ENCODE results near the gene PIK3AP1. TPM values are rescaled to one million over a fixed set of nuclear protein-coding genes. Genes with fewer than 3 reads are reported as not detected.
"Not testable (repeated sequence)": the region's sequence is repeated elsewhere in the genome, so short reads cannot be mapped to it uniquely, and the experiment has no call there.

The PIK3AP1 gene
- total RNA-seq, 1 experiment from 2014 or later: 1.6 TPM

DNA sequence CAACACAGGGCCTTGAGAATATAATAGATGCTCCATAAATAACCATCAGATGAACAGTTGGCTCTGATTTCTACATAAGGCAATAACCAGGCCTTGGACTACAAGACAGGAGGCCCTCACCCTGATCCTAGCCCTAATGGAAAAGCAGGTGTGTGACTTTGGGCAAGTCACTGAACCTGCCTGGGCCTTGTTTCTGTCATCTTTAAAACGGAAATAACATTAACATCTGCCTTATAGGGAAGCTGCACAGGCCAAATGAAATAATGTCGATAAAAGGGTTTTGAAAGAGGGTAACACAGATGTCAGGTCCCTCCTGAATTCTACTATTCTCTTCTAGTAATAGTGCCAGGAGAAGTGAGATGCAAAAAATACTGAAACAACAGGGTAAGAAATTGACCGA, 20.7 kb downstream of the PIK3AP1 start:
- Mint-ChIP-seq H3K27me3 (ENCODE audit: insufficient read depth, unreplicated experiment) (no peaks in the 10 kb centered on the region), H3K4me3 (ENCODE audit: unreplicated experiment) (no peak overlapping the region), H3K27ac (ENCODE audit: unreplicated experiment) (no peak overlapping the region), H3K9me3 (ENCODE audit: unreplicated experiment) (no peaks in the 10 kb centered on the region), H3K36me3 (ENCODE audit: insufficient read depth, unreplicated experiment) (no peaks in the 10 kb centered on the region), H3K4me1 (ENCODE audit: low read depth, unreplicated experiment) (no peaks in the 10 kb centered on the region)
- Histone ChIP-seq H3K4me3 (ENCODE audit: low read depth, low read length) (no peak overlapping the region), H3K9me3 (no peaks in the 10 kb centered on the region), H3K36me3 (ENCODE audit: control insufficient read depth, insufficient read depth, low read length) (no peaks in the 10 kb centered on the region), H3K27me3 (replicated peaks; ENCODE audit: control insufficient read depth, insufficient read depth, low read length) (no peaks in the 10 kb centered on the region), H3K4me1 (no peaks in the 10 kb centered on the region)
- TF ChIP-seq, protein P1, sequence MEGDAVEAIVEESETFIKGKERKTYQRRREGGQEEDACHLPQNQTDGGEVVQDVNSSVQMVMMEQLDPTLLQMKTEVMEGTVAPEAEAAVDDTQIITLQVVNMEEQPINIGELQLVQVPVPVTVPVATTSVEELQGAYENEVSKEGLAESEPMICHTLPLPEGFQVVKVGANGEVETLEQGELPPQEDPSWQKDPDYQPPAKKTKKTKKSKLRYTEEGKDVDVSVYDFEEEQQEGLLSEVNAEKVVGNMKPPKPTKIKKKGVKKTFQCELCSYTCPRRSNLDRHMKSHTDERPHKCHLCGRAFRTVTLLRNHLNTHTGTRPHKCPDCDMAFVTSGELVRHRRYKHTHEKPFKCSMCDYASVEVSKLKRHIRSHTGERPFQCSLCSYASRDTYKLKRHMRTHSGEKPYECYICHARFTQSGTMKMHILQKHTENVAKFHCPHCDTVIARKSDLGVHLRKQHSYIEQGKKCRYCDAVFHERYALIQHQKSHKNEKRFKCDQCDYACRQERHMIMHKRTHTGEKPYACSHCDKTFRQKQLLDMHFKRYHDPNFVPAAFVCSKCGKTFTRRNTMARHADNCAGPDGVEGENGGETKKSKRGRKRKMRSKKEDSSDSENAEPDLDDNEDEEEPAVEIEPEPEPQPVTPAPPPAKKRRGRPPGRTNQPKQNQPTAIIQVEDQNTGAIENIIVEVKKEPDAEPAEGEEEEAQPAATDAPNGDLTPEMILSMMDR (IDR thresholded peaks at IDR 0.05; ENCODE audit: insufficient read depth in 1 of 2, low read depth in 1 of 2, low read length in 1 of 2, severe bottlenecking in 1 of 2, unreplicated experiment in 1 of 2): no peak
- no peak for DNase-seq
- ChIA-PET CTCF (interaction anchor here (0.5 kb wide), 1 partner anchor 91 kb away, joined by 3 read pairs; no protein-coding TSS in a partner anchor), POLR2A (no interaction called here)
- intact Hi-C loops (cut with micrococcal nuclease; ENCODE audit: unreplicated experiment): no loop called here
- BruUV-seq (replicated peaks): no TSS peak

DNA sequence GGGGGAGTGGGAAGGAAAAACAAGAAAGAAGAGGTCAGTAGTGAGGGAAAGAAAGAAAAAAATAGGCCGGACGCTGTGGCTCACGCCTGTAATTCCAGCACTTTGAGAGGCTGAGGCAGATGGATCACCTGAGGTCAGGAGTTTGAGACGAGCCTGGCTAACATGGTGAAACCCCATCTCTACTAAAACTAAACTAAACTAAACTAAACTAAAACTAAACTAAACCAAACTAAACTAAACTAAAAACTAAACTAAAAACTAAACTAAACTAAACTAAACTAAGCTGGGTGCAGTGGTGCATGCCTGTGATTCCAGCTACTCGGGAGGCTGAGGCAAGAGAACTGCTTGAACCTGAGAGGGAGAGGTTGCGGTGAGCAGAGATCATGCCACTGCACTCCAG, 22.0 kb downstream of the PIK3AP1 start:
- H3K4me1 Mint-ChIP-seq (ENCODE audit: low read depth, unreplicated experiment); H3K27me3 ChIP-seq (replicated peaks; ENCODE audit: control insufficient read depth, insufficient read depth, low read length); H3K27ac Mint-ChIP-seq (ENCODE audit: unreplicated experiment); H3K9me3 Mint-ChIP-seq (ENCODE audit: unreplicated experiment); H3K36me3 Mint-ChIP-seq (ENCODE audit: insufficient read depth, unreplicated experiment); intact Hi-C loops (cut with micrococcal nuclease; ENCODE audit: unreplicated experiment); POLR2A ChIA-PET; H3K27me3 Mint-ChIP-seq (ENCODE audit: insufficient read depth, unreplicated experiment); CTCF ChIA-PET; H3K4me1 ChIP-seq; H3K9me3 ChIP-seq; H3K36me3 ChIP-seq (ENCODE audit: control insufficient read depth, insufficient read depth, low read length); H3K4me3 Mint-ChIP-seq (ENCODE audit: unreplicated experiment); DNase-seq; H3K4me3 ChIP-seq (ENCODE audit: low read depth, low read length); BruUV-seq (replicated peaks): not testable (repeated sequence)

DNA sequence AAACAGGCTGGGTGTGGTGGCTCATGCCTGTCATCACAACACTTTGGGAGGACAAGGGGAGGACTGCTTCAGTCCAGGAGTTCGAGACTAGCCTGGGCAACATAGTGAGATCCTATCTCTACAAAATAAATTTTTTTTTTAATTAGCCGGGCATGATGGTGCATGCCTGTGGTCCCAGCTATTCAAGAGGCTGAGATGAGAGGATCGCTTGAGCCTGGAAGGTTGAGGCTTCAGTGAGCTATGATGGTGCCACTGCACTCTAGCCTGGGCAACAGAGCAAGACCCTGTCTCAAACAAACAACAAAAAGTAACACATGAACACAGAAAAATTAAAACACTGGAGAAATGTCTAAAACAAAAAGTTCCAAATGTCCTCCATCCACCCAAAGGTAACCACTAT, 22.9 kb downstream of the PIK3AP1 start:
- TF ChIP-seq, protein P1 (IDR thresholded peaks at IDR 0.05; ENCODE audit: insufficient read depth in 1 of 2, low read depth in 1 of 2, low read length in 1 of 2, severe bottlenecking in 1 of 2, unreplicated experiment in 1 of 2): no peak
- no peaks in the 10 kb centered on the region for H3K36me3 Mint-ChIP-seq (ENCODE audit: insufficient read depth, unreplicated experiment)
- H3K4me3 ChIP-seq (ENCODE audit: low read depth, low read length): no peak overlapping the region
- H3K27me3 Mint-ChIP-seq (ENCODE audit: insufficient read depth, unreplicated experiment): no peaks in the 10 kb centered on the region
- no peak overlapping the region for H3K4me3 Mint-ChIP-seq (ENCODE audit: unreplicated experiment)
- no peak overlapping the region for H3K27ac Mint-ChIP-seq (ENCODE audit: unreplicated experiment)
- no peaks in the 10 kb centered on the region for H3K36me3 ChIP-seq (ENCODE audit: control insufficient read depth, insufficient read depth, low read length)
- H3K27me3 ChIP-seq (replicated peaks; ENCODE audit: control insufficient read depth, insufficient read depth, low read length): no peaks in the 10 kb centered on the region
- H3K9me3 Mint-ChIP-seq (ENCODE audit: unreplicated experiment): no peaks in the 10 kb centered on the region
- ChIA-PET POLR2A (no interaction called here), CTCF (no interaction called here)
- BruUV-seq (replicated peaks): no TSS peak
- no peak for DNase-seq
- intact Hi-C loops (cut with micrococcal nuclease; ENCODE audit: unreplicated experiment): no loop called here
- no peaks in the 10 kb centered on the region for H3K4me1 ChIP-seq
- no peaks in the 10 kb centered on the region for H3K4me1 Mint-ChIP-seq (ENCODE audit: low read depth, unreplicated experiment)
- no peaks in the 10 kb centered on the region for H3K9me3 ChIP-seq

DNA sequence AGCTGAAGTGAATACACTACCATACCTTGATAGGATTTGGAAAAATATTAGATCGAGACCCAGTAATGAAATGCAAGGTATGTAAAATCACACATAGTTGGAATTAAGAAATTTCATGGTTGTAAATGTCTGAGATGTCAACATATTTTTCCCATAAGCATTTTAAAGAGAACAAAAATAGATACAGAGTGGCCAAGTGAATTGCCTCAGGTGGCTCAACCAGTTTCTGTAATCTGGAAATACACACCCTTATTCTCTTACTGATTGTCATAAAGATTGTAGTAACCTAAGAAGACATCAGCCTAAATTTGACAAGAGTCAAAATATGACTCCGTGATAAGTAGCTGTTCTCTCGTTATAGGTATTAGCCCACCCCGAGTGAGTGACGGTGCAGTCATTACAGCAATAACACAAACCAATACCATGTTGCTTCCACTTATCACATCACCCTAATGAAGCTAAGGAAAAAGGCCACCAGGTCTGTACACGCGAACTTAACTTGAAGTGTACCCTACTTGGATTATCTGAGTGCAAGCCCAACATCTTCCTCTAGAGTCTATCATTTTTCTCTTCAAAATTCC, 23.4 kb downstream of the PIK3AP1 start:
- H3K27ac Mint-ChIP-seq (ENCODE audit: unreplicated experiment): no peak overlapping the region
- no peaks in the 10 kb centered on the region for H3K4me1 Mint-ChIP-seq (ENCODE audit: low read depth, unreplicated experiment)
- Histone ChIP-seq H3K4me3 (ENCODE audit: low read depth, low read length) (no peak overlapping the region), H3K9me3 (no peaks in the 10 kb centered on the region), H3K36me3 (ENCODE audit: control insufficient read depth, insufficient read depth, low read length) (no peaks in the 10 kb centered on the region), H3K4me1 (no peaks in the 10 kb centered on the region), H3K27me3 (replicated peaks; ENCODE audit: control insufficient read depth, insufficient read depth, low read length) (no peaks in the 10 kb centered on the region)
- DNase-seq: no peak
- TF ChIP-seq, protein P1 (IDR thresholded peaks at IDR 0.05; ENCODE audit: insufficient read depth in 1 of 2, low read depth in 1 of 2, low read length in 1 of 2, severe bottlenecking in 1 of 2, unreplicated experiment in 1 of 2): no peak
- ChIA-PET POLR2A (no interaction called here), CTCF (no interaction called here)
- no peaks in the 10 kb centered on the region for H3K9me3 Mint-ChIP-seq (ENCODE audit: unreplicated experiment)
- no peaks in the 10 kb centered on the region for H3K36me3 Mint-ChIP-seq (ENCODE audit: insufficient read depth, unreplicated experiment)
- intact Hi-C loops (cut with micrococcal nuclease; ENCODE audit: unreplicated experiment): no loop called here
- no TSS peak for BruUV-seq (replicated peaks)
- no peak overlapping the region for H3K4me3 Mint-ChIP-seq (ENCODE audit: unreplicated experiment)
- no peaks in the 10 kb centered on the region for H3K27me3 Mint-ChIP-seq (ENCODE audit: insufficient read depth, unreplicated experiment)

Measured in Caco-2 (cell line).